ENCODE results near the gene BCL2L13. TPM values are rescaled to one million over a fixed set of nuclear protein-coding genes. Genes with fewer than 3 reads are reported as not detected.

The BCL2L13 gene
- polyA plus RNA-seq, 1 donor from 2014 or later, result 20.8 TPM

GRCh38 chr22:17607891-17608521 lies 30.6 kb upstream of the BCL2L13 start:
- Histone ChIP-seq H3K79me2 (replicated peaks; ENCODE audit: insufficient read depth, low read length) (no peaks in the 10 kb centered on the region), H3F3A (ENCODE audit: insufficient read depth, low read length, poor library complexity, severe bottlenecking) (no peaks in the 10 kb centered on the region), H3K27me3 (ENCODE audit: insufficient read depth, low read depth, low read length) (no peaks in the 10 kb centered on the region), H3K9me2 (ENCODE audit: insufficient read depth, low read length) (no peaks in the 10 kb centered on the region), H4K20me1 (ENCODE audit: insufficient read depth) (no peaks in the 10 kb centered on the region), H3K36me3 (ENCODE audit: insufficient read depth, low read length) (peaks cover 5% of the 10 kb centered on the region), H3K4me3 (ENCODE audit: low read length) (no peak overlapping the region), H3K27ac (ENCODE audit: low read length) (no peak overlapping the region), H2AFZ (ENCODE audit: low read depth, low read length) (no peak overlapping the region), H3K9ac (ENCODE audit: low read length) (no peak overlapping the region), H3K4me2 (ENCODE audit: low read length) (no peak overlapping the region), H3K9me3 (ENCODE audit: low read length) (no peaks in the 10 kb centered on the region)
- TF ChIP-seq RAD21 (conservative IDR thresholded peaks at IDR 0.05) (no peak), SMC3 (conservative IDR thresholded peaks at IDR 0.05; ENCODE audit: poor library complexity) (no peak), EZH2 (IDR thresholded peaks at IDR 0.05; ENCODE audit: borderline replicate concordance, insufficient read depth, low read length, poor library complexity, severe bottlenecking) (no peak), CTCF (IDR thresholded peaks at IDR 0.05; ENCODE audit: poor library complexity, severe bottlenecking) (no peak), REST (IDR thresholded peaks at IDR 0.05; ENCODE audit: borderline replicate concordance) (no peak), TAF1 (IDR thresholded peaks at IDR 0.05; ENCODE audit: low read depth) (no peak)

GRCh38 chr22:17612057-17612456 lies 26.5 kb upstream of the BCL2L13 start:
- Histone ChIP-seq H3K36me3 (ENCODE audit: insufficient read depth, low read length) (peaks cover 6% of the 10 kb centered on the region), H3K9me2 (ENCODE audit: insufficient read depth, low read length) (no peaks in the 10 kb centered on the region), H3K4me2 (ENCODE audit: low read length) (no peak overlapping the region), H3K9ac (ENCODE audit: low read length) (no peak overlapping the region), H4K20me1 (ENCODE audit: insufficient read depth) (no peaks in the 10 kb centered on the region), H3K27ac (ENCODE audit: low read length) (no peak overlapping the region), H3F3A (ENCODE audit: insufficient read depth, low read length, poor library complexity, severe bottlenecking) (no peaks in the 10 kb centered on the region), H3K9me3 (ENCODE audit: low read length) (no peaks in the 10 kb centered on the region), H2AFZ (ENCODE audit: low read depth, low read length) (no peak overlapping the region), H3K79me2 (replicated peaks; ENCODE audit: insufficient read depth, low read length) (no peaks in the 10 kb centered on the region), H3K4me3 (ENCODE audit: low read length) (no peak overlapping the region), H3K27me3 (ENCODE audit: insufficient read depth, low read depth, low read length) (no peaks in the 10 kb centered on the region)
- TF ChIP-seq EZH2 (IDR thresholded peaks at IDR 0.05; ENCODE audit: borderline replicate concordance, insufficient read depth, low read length, poor library complexity, severe bottlenecking) (no peak), RAD21 (conservative IDR thresholded peaks at IDR 0.05) (no peak)

GRCh38 chr22:17613280-17613679 lies 25.3 kb upstream of the BCL2L13 start:
- peaks cover 6% of the 10 kb centered on the region for H3K36me3 ChIP-seq (ENCODE audit: insufficient read depth, low read length)
- H3K9me2 ChIP-seq (ENCODE audit: insufficient read depth, low read length), result no peaks in the 10 kb centered on the region
- H3K79me2 ChIP-seq (replicated peaks; ENCODE audit: insufficient read depth, low read length), result no peaks in the 10 kb centered on the region

More at GRCh38 chr22:17613280-17613679, 25.3 kb upstream of the BCL2L13 start:
- Histone ChIP-seq H3K4me3 (ENCODE audit: low read length) (no peak overlapping the region), H3F3A (ENCODE audit: insufficient read depth, low read length, poor library complexity, severe bottlenecking) (no peaks in the 10 kb centered on the region), H4K20me1 (ENCODE audit: insufficient read depth) (no peaks in the 10 kb centered on the region), H3K9ac (ENCODE audit: low read length) (no peak overlapping the region), H3K27me3 (ENCODE audit: insufficient read depth, low read depth, low read length) (no peaks in the 10 kb centered on the region), H2AFZ (ENCODE audit: low read depth, low read length) (no peak overlapping the region), H3K4me2 (ENCODE audit: low read length) (no peak overlapping the region), H3K9me3 (ENCODE audit: low read length) (no peaks in the 10 kb centered on the region), H3K27ac (ENCODE audit: low read length) (no peak overlapping the region)
- TF ChIP-seq EZH2 (IDR thresholded peaks at IDR 0.05; ENCODE audit: borderline replicate concordance, insufficient read depth, low read length, poor library complexity, severe bottlenecking) (no peak), EP300 (conservative IDR thresholded peaks at IDR 0.05; ENCODE audit: poor library complexity, severe bottlenecking) (no peak), CTCF (IDR thresholded peaks at IDR 0.05; ENCODE audit: poor library complexity, severe bottlenecking) (no peak), TAF1 (IDR thresholded peaks at IDR 0.05; ENCODE audit: low read depth) (no peak), RAD21 (conservative IDR thresholded peaks at IDR 0.05) (no peak), POLR2AphosphoS5 (IDR thresholded peaks at IDR 0.05) (no peak), MXI1 (conservative IDR thresholded peaks at IDR 0.05; ENCODE audit: poor library complexity, severe bottlenecking) (no peak), SMC3 (conservative IDR thresholded peaks at IDR 0.05; ENCODE audit: poor library complexity) (no peak)

Measured in neural cell (in vitro differentiated cells).